Mucosa of stomach (tissue), 1 donor: ENCODE data around the gene ZNF813.
"Not testable (repeated sequence)": the region's sequence is repeated elsewhere in the genome, so short reads cannot be mapped to it uniquely, and the experiment has no call there.

Experiments
- H3K27me3 ChIP-seq: one replicate; pipeline ENCODE4 v1.7.0; 2013; ENCODE audit warnings: mild to moderate bottlenecking, low read length; ENCODE audit not compliant: control insufficient read depth, insufficient read depth
- H3K36me3 ChIP-seq: one replicate; pipeline ENCODE4 v1.7.0; 2013; ENCODE audit warnings: low read length; ENCODE audit not compliant: control insufficient read depth, insufficient read depth
- H3K4me1 ChIP-seq: one replicate; pipeline ENCODE4 v1.7.0; 2013; ENCODE audit warnings: mild to moderate bottlenecking, low read length; ENCODE audit not compliant: control insufficient read depth, insufficient read depth
- H3K4me3 ChIP-seq: one replicate; pipeline ENCODE4 v1.7.0; 2013; ENCODE audit warnings: low read length
- H3K9ac ChIP-seq: one replicate; pipeline ENCODE4 v1.7.0; 2013; ENCODE audit warnings: mild to moderate bottlenecking, low read length, moderate library complexity
- H3K9me3 ChIP-seq: one replicate; pipeline ENCODE4 v1.7.0; 2013; ENCODE audit warnings: mild to moderate bottlenecking, low read length, moderate library complexity; ENCODE audit not compliant: control insufficient read depth
- donor health status: Pancreatic carcinoma.

ZNF813 gene

GRCh38 chr19:53460131-53460721 is 7.3 kb upstream of the ZNF813 start:
- H3K27me3 ChIP-seq, H3K9ac ChIP-seq, H3K4me1 ChIP-seq, H3K4me3 ChIP-seq, H3K36me3 ChIP-seq: not testable (repeated sequence)
- H3K9me3 ChIP-seq: peaks cover 20% of the 10 kb centered on the region

GRCh38 chr19:53461866-53462265 is 5.7 kb upstream of the ZNF813 start:
- peaks cover 7% of the 10 kb centered on the region for H3K9me3 ChIP-seq
- no peaks in the 10 kb centered on the region for H3K4me1 ChIP-seq
- peaks cover 3% of the 10 kb centered on the region for H3K27me3 ChIP-seq
- no peak overlapping the region for H3K9ac ChIP-seq
- no peak overlapping the region for H3K4me3 ChIP-seq
- H3K36me3 ChIP-seq: no peaks in the 10 kb centered on the region

GRCh38 chr19:53462861-53463260 is 4.7 kb upstream of the ZNF813 start:
- Histone ChIP-seq H3K36me3 (no peaks in the 10 kb centered on the region), H3K4me3 (no peak overlapping the region), H3K9ac (no peak overlapping the region), H3K4me1 (no peaks in the 10 kb centered on the region), H3K27me3 (peaks cover 3% of the 10 kb centered on the region), H3K9me3 (peaks cover 2% of the 10 kb centered on the region)

- peaks cover 3% of the 10 kb centered on the region for H3K27me3 ChIP-seq
- no peaks in the 10 kb centered on the region for H3K36me3 ChIP-seq
- no peak overlapping the region for H3K4me3 ChIP-seq
- H3K4me1 ChIP-seq: peaks cover under 1% of the 10 kb centered on the region
- H3K9ac ChIP-seq: no peak overlapping the region
- H3K9me3 ChIP-seq: no peaks in the 10 kb centered on the region
Measured at GRCh38 chr19:53463263-53463662, 4.3 kb upstream of the ZNF813 start.

- Histone ChIP-seq H3K9me3 (no peaks in the 10 kb centered on the region), H3K36me3 (no peaks in the 10 kb centered on the region), H3K27me3 (peaks cover 3% of the 10 kb centered on the region), H3K9ac (peak overlapping the region; percentile 44), H3K4me3 (no peak overlapping the region), H3K4me1 (peaks cover 2% of the 10 kb centered on the region)
Measured at GRCh38 chr19:53466726-53467484, 628 bp upstream of the ZNF813 start.

- not testable (repeated sequence) for H3K27me3 ChIP-seq, H3K9ac ChIP-seq, H3K9me3 ChIP-seq, H3K4me1 ChIP-seq, H3K4me3 ChIP-seq, H3K36me3 ChIP-seq
Measured at GRCh38 chr19:53468628-53469027, 1.1 kb downstream of the ZNF813 start.

- Histone ChIP-seq H3K27me3 (no peaks in the 10 kb centered on the region), H3K36me3 (peaks cover 2% of the 10 kb centered on the region), H3K4me1 (peaks cover 2% of the 10 kb centered on the region)
Measured at GRCh38 chr19:53471916-53472315, 4.4 kb downstream of the ZNF813 start.

GRCh38 chr19:53474832-53475231 is 7.3 kb downstream of the ZNF813 start:
- peaks cover 14% of the 10 kb centered on the region for H3K9me3 ChIP-seq
- H3K4me3 ChIP-seq, H3K9ac ChIP-seq, H3K27me3 ChIP-seq, H3K4me1 ChIP-seq: not testable (repeated sequence)
- H3K36me3 ChIP-seq: peaks cover 12% of the 10 kb centered on the region

More at GRCh38 chr19:53471916-53472315, 4.4 kb downstream of the ZNF813 start:
- Histone ChIP-seq H3K9me3 (no peaks in the 10 kb centered on the region), H3K4me3 (no peak overlapping the region), H3K9ac (no peak overlapping the region)

GRCh38 chr19:53475470-53475869 is 7.9 kb downstream of the ZNF813 start:
- Histone ChIP-seq H3K9me3 (peaks cover 16% of the 10 kb centered on the region), H3K36me3 (peaks cover 12% of the 10 kb centered on the region)

GRCh38 chr19:53483751-53484150 is 16.2 kb downstream of the ZNF813 start:
- not testable (repeated sequence) for H3K4me3 ChIP-seq, H3K9ac ChIP-seq, H3K27me3 ChIP-seq, H3K4me1 ChIP-seq, H3K36me3 ChIP-seq
- peaks cover 18% of the 10 kb centered on the region for H3K9me3 ChIP-seq

More at GRCh38 chr19:53475470-53475869, 7.9 kb downstream of the ZNF813 start:
- not testable (repeated sequence) for H3K9ac ChIP-seq, H3K4me3 ChIP-seq, H3K27me3 ChIP-seq, H3K4me1 ChIP-seq

- no peak overlapping the region for H3K4me3 ChIP-seq
- no peaks in the 10 kb centered on the region for H3K4me1 ChIP-seq
- no peaks in the 10 kb centered on the region for H3K36me3 ChIP-seq
- H3K9me3 ChIP-seq: peaks cover 13% of the 10 kb centered on the region
- no peak overlapping the region for H3K9ac ChIP-seq
- no peaks in the 10 kb centered on the region for H3K27me3 ChIP-seq
Measured at GRCh38 chr19:53485046-53486004, 17.8 kb downstream of the ZNF813 start.

- no peak overlapping the region for H3K4me3 ChIP-seq
- no peak overlapping the region for H3K9ac ChIP-seq
- peaks cover 6% of the 10 kb centered on the region for H3K36me3 ChIP-seq
- H3K27me3 ChIP-seq: no peaks in the 10 kb centered on the region
- peaks cover 20% of the 10 kb centered on the region for H3K9me3 ChIP-seq
- H3K4me1 ChIP-seq: no peaks in the 10 kb centered on the region
Measured at GRCh38 chr19:53492153-53492552, 24.6 kb downstream of the ZNF813 start.
